HG03575 (cell line): ENCODE measurements around the gene TARBP1.
"Not testable (repeated sequence)": the region's sequence is repeated elsewhere in the genome, so short reads cannot be mapped to it uniquely, and the experiment has no call there.

ENCODE experiments used
- ATAC-seq: cut with Tn5 transposase; IDR thresholded peaks from one replicate; pipeline ENCODE4 v1.9.1; 2021; ENCODE audit not compliant: unreplicated experiment, insufficient number of reproducible peaks, low FRiP score; ENCODE audit errors: extremely low read depth

Gene TARBP1

DNA sequence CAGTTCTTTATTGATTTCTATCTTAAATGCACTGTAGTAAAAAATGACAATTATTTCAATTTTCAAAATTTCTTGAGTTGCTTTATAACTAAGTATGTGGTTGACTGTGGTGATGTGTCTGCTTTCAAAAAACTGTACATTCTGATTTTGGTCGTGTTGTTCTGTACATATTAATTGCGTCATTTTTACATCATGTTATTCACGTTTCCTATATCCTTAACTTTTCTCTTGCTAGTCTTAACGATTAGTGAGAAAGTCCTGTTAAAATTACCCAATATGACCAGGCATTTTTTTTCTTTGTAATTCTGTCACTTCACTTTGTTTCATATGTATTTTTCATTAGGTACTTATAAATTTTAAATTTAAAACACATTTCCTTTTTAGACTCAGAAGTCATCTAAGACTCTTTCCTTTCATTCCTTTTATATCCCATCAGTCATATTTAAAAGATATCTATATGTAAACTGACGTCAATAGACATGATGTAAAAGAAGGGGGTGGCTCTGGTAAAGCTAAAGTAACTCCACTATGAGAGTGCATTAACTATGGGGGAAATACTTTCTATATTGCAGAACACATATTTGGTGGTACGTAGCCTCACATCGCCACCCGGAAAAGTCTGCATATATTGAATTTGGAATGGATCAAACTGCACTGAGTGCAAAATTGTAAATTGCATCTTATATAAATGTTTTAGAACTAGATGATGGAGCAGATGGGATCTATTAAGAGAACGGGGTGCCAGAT is 106.8 kb downstream of the TARBP1 start:
- no peak for ATAC-seq

DNA sequence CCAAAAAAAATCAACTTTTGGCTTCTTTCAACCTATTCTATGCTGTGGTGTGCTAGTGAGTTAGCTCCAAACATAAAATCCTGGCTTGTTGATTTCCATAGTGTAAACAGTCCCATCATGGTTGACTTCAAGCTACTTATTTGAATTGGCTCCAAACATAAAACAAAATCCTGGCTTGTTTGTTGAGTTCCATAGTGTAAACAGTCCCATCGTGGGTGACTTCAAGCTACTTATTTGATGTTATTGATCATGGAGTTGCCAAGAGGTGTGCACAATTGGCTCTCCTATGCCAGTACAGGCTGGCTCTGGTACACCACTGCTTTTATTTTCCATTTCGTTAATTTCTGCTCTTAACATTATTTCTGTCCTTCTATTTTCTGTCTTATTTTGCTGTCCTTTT is 107.6 kb downstream of the TARBP1 start:
- ATAC-seq, result no peak

GRCh38 chr1:234369784-234370183 is 109.2 kb downstream of the TARBP1 start:
- no peak for ATAC-seq

DNA sequence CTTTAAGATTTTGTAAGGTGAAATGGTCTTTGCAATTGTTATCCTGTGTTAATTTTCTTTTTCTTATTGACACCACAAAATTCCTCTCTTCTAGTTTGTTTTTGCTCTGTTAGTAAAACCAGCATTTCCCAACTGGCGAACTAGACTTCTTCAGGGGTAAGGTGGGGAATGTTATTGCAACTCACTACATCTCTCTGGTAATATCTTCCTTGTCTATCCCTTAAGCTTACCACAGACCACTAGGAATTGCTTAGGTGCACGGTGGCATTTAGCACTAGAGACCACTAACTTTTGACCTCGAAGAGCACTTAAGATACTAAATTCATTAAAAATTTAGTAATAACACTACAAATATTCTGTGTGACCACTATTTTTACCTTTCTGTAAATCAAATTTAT is 109.9 kb downstream of the TARBP1 start:
- no peak for ATAC-seq

DNA sequence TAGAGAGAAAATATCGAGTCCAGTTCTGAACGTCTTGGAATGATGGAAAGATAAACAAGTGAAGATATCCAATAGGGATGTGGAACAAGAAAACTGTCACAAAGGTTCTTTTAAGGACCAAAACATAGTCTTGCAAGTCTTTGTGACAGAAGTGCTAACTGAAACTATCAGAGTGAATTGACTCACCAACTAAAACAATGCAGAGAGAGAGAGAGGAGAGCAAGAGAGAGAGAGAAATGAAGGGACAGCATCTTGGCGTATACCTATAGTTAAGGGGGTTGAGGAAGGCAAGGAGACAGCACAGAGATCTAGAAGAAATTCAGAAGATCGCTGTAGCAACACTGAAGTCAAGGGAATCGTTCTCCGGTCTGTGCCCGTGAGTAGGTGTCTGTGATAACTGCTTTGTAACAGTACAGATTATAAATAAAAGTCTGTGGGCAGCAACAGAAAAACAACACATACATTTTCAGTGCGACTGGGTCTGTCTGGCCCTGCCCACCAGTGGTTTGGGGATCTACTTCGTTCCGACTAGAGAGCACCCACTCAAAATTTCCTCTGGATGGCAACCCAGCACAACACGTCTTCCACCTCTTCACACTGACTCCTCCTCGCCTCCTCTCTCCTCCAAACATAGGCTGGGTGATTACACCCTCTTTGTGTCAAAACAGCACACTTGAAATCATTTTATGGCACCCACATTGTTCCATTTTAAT is 110.5 kb downstream of the TARBP1 start:
- ATAC-seq, result no peak

- ATAC-seq, result no peak
These were observed 116.4 kb downstream of the TARBP1 start for GRCh38 chr1:234362558-234362957.

- ATAC-seq, result no peak
These were observed 117.8 kb downstream of the TARBP1 start for GRCh38 chr1:234361102-234361603.

DNA sequence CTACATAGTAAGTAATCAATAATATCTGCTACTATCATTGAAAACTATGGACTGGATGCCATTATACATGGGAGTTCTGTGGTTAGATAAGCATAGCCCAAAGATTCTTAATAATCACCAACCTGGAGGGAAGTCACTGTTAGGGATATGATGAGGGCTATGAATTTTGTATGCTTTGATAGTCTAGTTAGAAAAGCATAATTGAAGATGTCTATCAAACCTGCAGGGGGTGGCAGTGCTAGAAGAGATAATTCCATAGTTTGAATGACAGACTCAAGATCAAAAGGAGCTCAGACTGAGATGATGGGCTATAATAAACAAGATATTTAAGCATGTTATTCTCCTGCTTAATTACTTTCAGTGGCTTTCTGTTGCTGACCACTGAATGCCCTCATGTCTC is 121.1 kb downstream of the TARBP1 start:
- ATAC-seq, result no peak

GRCh38 chr1:234356615-234357269 is 122.2 kb downstream of the TARBP1 start:
- ATAC-seq, result not testable (repeated sequence)

DNA sequence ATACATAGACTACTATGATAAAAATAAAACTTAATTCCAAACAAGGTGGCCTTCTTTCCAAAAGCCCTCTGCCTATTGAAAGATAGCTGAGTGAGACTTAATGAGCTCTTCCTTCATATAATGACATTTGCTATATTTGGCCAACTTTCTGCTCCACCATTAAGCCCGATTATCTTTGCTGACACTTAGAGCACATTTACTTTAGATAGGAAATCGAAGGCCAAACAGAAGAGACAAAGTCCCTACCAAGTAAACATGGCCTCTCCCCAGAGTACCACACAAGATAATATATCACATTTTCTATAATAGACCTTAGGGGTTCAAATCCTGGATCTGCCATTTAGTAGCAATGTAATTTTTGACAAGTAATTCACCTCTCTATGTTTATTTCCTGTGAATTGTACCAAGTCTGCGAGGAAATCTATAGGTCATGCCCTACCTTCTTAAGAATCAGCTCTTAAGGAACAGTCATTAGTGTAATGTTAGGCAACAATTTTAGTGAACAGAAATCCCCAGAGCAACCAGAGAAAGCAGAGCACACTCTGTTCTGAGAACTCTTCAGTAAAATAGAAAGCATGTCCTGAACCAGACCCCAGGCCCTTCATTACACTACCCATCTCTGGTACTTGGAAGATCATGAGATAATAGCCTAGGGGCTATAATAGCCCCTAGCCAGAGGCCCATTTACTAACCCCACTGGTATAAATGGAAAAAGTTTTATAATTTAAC is 123.0 kb downstream of the TARBP1 start:
- no peak for ATAC-seq

DNA sequence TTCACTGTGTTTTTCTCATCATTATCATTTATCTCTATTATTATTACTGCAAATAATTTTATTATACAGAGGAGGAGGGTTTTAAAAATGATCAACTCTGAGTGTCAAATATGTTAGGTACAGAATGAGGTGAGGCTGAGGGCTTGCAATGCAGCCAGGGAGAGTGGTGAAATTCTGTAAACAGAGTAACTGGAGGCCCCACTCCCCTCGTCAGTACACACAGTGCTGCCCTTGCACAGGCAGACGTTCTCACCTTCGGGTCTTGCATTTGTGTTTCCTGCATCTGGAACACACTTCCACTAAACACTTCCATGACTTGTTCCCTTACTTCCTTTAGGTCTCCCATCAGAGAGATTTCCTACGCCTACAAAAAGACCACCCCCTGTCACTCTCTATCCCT is 130.0 kb downstream of the TARBP1 start:
- ATAC-seq, result no peak

GRCh38 chr1:234345237-234345636 is 133.7 kb downstream of the TARBP1 start:
- no peak for ATAC-seq

GRCh38 chr1:234342774-234343173 is 136.2 kb downstream of the TARBP1 start:
- ATAC-seq, result no peak
